PC-9 (cell line): ENCODE results near the gene RPL19.

Source experiments
- EZH2 ChIP-seq: fragments of 200-600 bp; sonication (generic); IDR thresholded peaks from 2 replicates; pipeline ENCODE4 v1.8.0; 2017; ENCODE audit warnings: antibody characterized with exemption, low read depth
- TF ChIP-seq, protein P1 (sequence below): fragments of 200-600 bp; sonication (generic); conservative IDR thresholded peaks from 2 replicates; pipeline ENCODE4 v1.6.1; 2017; ENCODE audit warnings: mixed run types, antibody characterized with exemption, mild to moderate bottlenecking, moderate library complexity

DNA sequence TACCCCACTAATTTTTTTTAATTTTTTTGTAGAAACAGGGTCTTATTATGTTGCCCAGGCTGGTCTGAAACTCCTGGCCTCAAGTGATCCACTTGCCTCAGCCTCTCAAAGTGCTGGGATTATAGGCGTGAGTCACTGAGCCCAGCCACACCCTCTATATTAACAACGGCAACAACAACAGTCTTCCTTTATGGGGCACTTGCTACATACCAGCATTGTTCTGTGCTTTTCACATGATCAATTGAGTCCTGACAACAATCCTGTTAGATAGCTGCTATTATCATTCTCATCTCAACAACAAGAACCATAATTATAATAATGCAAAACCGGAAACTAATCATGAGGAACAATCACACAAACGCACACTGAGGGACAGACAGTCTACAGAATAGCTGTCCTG lies 21.5 kb upstream of the RPL19 start:
- TF ChIP-seq, protein P1, sequence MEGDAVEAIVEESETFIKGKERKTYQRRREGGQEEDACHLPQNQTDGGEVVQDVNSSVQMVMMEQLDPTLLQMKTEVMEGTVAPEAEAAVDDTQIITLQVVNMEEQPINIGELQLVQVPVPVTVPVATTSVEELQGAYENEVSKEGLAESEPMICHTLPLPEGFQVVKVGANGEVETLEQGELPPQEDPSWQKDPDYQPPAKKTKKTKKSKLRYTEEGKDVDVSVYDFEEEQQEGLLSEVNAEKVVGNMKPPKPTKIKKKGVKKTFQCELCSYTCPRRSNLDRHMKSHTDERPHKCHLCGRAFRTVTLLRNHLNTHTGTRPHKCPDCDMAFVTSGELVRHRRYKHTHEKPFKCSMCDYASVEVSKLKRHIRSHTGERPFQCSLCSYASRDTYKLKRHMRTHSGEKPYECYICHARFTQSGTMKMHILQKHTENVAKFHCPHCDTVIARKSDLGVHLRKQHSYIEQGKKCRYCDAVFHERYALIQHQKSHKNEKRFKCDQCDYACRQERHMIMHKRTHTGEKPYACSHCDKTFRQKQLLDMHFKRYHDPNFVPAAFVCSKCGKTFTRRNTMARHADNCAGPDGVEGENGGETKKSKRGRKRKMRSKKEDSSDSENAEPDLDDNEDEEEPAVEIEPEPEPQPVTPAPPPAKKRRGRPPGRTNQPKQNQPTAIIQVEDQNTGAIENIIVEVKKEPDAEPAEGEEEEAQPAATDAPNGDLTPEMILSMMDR, result no peak
- no peak for TF ChIP-seq EZH2
